Measurements from ENCODE around the gene CNOT6L. TPM values are rescaled to one million over a fixed set of nuclear protein-coding genes. Genes with fewer than 3 reads are reported as not detected.

The CNOT6L gene
- total RNA-seq, 1 experiment from 2014 or later = 14.5 TPM

GRCh38 chr4:77758804-77759203, 60.4 kb downstream of the CNOT6L start:
- Histone ChIP-seq H3K9me3 (ENCODE audit: control insufficient read depth, low read depth, low read length) (no peaks in the 10 kb centered on the region), H3K18ac (ENCODE audit: insufficient read length, low read depth, low read length) (no peak overlapping the region), H3K4ac (ENCODE audit: low read depth, low read length) (no peak overlapping the region), H3K23ac (ENCODE audit: insufficient read length, low read depth, low read length) (no peak overlapping the region), H2BK12ac (ENCODE audit: insufficient read length, low read depth, low read length) (no peak overlapping the region), H2BK15ac (ENCODE audit: low read depth, low read length) (no peak overlapping the region), H3K4me1 (ENCODE audit: insufficient read depth, low read length) (no peaks in the 10 kb centered on the region), H2BK120ac (ENCODE audit: low read depth, low read length, poor library complexity, severe bottlenecking) (no peak overlapping the region), H3K27me3 (ENCODE audit: insufficient read depth, low read length) (no peaks in the 10 kb centered on the region), H2BK5ac (ENCODE audit: insufficient read length, low read length) (no peak overlapping the region), H3K23me2 (ENCODE audit: insufficient read length, low read depth, low read length, poor library complexity, severe bottlenecking) (no peaks in the 10 kb centered on the region), H3T11ph (ENCODE audit: low read length) (no peak overlapping the region), H3K14ac (ENCODE audit: insufficient read depth, low read length) (no peak overlapping the region), H3K79me1 (ENCODE audit: insufficient read depth, low read depth, low read length, poor library complexity, severe bottlenecking) (no peaks in the 10 kb centered on the region), H4K8ac (replicated peaks; ENCODE audit: insufficient read length, low read depth, low read length) (no peak overlapping the region), H3K4me2 (ENCODE audit: insufficient read depth, insufficient read length, low read length) (no peak overlapping the region), H4K91ac (ENCODE audit: insufficient read length, low read depth, low read length) (no peak overlapping the region), H3K9ac (ENCODE audit: extremely low read depth, insufficient read length, low read length) (no peak overlapping the region), H2BK20ac (ENCODE audit: low read depth, low read length, poor library complexity, severe bottlenecking) (no peak overlapping the region), H2AK5ac (ENCODE audit: insufficient read length, low read length) (no peak overlapping the region), H3K79me2 (ENCODE audit: insufficient read depth, low read length) (no peaks in the 10 kb centered on the region), H3K56ac (ENCODE audit: insufficient read length, low read depth, low read length) (no peak overlapping the region), H4K20me1 (ENCODE audit: control insufficient read depth, insufficient read depth, insufficient read length) (no peaks in the 10 kb centered on the region), H4K5ac (ENCODE audit: insufficient read length, low read depth, low read length) (no peak overlapping the region), H2AFZ (ENCODE audit: low read length) (no peak overlapping the region), H3K27ac (ENCODE audit: insufficient read length, low read depth, low read length) (no peak overlapping the region)
- DNase-seq = no peak
- H3K4me1 Mint-ChIP-seq = no peaks in the 10 kb centered on the region
- H3K9me3 Mint-ChIP-seq = peaks cover 19 to 26% of the 10 kb centered on the region in 2 experiments
- H3K27ac Mint-ChIP-seq = no peak overlapping the region
- peaks cover 11 to 35% (median 28%) of the 10 kb centered on the region in 3 experiments for H3K36me3 Mint-ChIP-seq (ENCODE audit: insufficient read depth in 1 of 3, low read depth in 3 of 3)
- no CpG with 5 or more reads among the region's 1 CpG for WGBS (ENCODE audit: extremely low coverage, insufficient read length, low lambda C conversion rate)
- H3K4me3 Mint-ChIP-seq = no peak overlapping the region
- H3K27me3 Mint-ChIP-seq (ENCODE audit: low read depth) = no peaks in the 10 kb centered on the region
- TF ChIP-seq CTCF (conservative IDR thresholded peaks at IDR 0.05) = no peak

All from H9 (cell line).